ENCODE results near the gene ECI2.

- TF ChIP-seq CTCF (IDR thresholded peaks at IDR 0.05) (no peak), POLR2A (IDR thresholded peaks at IDR 0.05) (no peak)
These were observed at the start of gene ECI2 for GRCh38 chr6:4134841-4135664.
